NCI-H2107 (cell line): ENCODE results near the gene HPN.

Experiments
- DNase-seq: peaks from one replicate; lab custom pipeline; 2025; lab: John Stamatoyannopoulos, UW

The HPN gene

GRCh38 chr19:35062942-35063341 is 21.4 kb downstream of the HPN start:
- no peak for DNase-seq

GRCh38 chr19:35063940-35064818 is 22.7 kb downstream of the HPN start:
- DNase-seq: no peak

DNA sequence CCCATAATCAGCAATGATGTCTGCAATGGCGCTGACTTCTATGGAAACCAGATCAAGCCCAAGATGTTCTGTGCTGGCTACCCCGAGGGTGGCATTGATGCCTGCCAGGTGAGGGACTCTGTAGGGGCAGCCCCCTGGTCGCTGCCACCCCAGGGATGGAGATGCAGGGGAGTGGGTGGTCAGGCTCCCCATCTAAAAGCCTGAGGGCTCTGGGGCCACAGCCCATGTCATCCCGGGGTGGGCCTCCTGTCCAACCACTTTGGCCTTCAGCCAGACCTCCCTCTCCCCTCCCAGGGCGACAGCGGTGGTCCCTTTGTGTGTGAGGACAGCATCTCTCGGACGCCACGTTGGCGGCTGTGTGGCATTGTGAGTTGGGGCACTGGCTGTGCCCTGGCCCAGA is 24.1 kb downstream of the HPN start:
- DNase-seq: no peak

- no peak for DNase-seq
Observed at GRCh38 chr19:35066121-35066520, 24.6 kb downstream of the HPN start.

DNA sequence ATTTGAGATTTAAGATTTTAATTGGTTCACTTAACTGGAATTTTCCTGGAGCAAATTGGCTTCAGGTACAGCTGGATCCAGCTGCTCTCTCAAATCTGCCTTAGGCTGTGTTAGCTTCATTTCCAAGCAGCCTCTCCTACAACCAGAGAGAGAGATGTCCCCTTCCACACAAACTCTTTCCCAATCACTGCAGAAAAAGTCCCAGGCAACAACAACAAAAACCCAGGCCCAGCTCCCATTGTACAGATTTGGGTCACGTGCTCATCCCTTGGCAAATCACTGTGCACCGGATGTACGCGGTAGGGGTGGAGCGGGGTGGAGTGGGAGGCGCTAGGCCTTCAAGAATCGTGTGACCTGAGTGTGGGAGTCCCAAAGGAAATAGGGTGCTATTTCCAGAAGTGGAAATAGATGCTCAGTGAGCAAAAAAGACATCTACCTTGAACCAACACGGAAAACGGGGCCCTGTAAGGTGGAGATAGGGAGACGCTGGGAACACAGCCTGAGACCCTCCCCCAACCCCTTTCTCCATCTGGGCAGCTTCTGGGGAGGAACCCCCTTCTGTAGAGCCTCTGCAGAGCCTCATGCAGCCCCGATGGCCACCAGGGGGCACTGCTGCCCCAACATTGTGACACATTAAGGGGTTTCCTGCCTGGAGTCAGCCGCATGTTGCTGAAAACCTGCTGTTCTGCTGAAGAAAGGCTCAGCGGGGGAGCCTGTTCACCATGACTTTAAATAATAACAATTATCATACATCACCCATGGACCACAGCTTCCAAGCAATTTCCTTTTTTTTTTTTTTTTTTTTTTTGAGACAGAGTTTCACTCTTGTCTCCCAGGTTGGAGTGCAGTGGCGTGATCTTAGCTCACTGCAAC is 25.4 kb downstream of the HPN start:
- peak; percentile 69 for DNase-seq

GRCh38 chr19:35068941-35069634 is 27.6 kb downstream of the HPN start:
- DNase-seq: no peak

- no peak for DNase-seq
Observed at GRCh38 chr19:35069696-35070095, 28.2 kb downstream of the HPN start.

GRCh38 chr19:35070471-35070870 is 28.9 kb downstream of the HPN start:
- no peak for DNase-seq

DNA sequence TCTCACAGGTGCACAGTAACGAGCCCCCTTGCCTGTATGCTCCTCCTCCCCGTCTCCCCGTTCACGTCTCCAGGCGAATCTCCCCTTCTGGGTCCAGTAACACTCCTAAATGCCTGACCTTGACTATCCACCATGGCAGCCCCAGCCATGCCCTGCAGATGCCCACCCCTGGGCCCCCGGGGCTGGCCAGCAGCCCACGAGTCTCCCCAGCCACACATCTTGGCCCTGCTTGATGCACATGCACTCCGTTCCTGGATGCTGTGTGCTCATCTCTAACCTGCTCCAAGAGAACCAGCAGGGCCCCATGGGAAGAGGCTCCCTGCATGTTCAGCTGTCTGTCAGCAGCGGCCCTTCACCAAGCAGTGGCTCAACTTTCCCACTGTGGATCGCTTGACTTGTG is 32.0 kb downstream of the HPN start:
- no peak for DNase-seq

DNA sequence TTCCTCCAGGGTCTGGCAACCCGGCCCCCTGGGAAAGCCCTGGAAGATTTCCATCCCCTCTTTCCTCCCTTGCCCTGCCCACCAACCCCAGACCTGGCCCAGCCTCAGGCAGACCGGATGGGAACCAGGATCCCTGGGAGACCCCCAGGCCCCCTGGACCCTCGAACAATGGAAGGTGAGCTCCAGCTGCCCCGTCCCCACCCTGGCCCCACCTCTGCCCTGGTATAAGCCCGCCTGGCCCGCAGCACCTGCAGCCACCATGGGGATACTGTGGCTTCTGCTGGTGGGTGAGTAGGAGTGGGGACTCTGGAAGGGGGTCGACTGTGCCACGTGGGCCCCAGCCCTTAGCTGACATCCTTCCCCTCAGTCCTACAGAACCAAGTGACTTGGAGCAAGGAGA is 32.4 kb downstream of the HPN start:
- DNase-seq: no peak

GRCh38 chr19:35074426-35075201 is 33.1 kb downstream of the HPN start:
- DNase-seq: no peak

GRCh38 chr19:35075202-35076025 is 33.9 kb downstream of the HPN start:
- no peak for DNase-seq

DNA sequence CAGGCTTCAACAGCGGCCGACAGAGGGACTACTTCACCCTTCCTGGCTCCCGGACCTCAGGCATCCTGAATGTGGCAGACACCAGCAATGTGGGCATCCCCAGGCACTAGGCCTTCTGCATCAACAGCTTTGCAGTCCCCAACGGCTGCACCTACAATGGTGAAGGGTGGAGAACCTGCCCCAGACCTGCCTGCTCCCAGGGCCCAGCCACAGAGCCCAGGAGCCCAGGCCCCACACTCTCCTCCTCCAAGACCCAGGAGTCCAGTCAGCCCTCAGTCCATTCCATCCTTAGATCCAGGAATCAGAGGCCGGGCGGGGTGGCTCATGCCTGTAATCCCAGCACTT is 34.5 kb downstream of the HPN start:
- DNase-seq: no peak

GRCh38 chr19:35076657-35077056 is 35.1 kb downstream of the HPN start:
- DNase-seq: no peak

DNA sequence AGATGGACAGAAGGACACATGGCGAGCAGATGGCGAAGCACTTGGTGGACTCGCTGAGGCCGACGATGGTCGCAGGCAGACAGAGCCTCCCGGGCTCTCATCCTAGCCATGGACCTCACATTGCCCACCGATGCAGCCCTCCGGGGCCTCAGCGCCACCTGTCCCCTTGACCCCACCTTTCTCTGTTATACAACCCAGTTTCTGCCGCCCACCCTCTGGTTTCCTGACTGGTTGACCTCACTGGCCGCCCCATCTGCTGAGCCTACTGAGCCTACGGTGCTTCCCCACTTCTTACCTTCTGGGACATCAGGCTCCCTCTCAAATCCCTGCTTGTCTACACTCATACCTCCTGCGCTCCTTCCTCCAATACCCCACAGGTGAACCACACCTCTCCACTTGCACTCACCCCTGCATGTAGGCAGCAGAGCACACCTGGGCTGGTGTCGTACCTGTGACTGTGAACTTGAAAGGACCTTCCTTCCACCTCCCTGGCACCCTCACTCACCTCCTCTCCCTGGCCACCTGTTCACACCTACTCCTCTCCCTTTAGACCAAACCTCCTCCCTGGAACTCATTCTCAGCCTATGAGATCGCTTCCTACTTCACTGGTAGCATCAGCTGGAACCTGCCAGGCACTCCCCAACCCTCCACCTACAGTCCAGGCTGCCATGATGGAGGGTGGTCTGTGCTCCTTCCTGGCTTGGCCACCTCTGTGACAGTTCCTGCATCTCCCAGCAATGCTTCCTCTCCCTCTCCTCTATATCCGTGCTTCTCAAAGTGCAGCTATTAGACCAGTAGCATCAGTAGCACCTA is 36.1 kb downstream of the HPN start:
- no peak for DNase-seq

DNA sequence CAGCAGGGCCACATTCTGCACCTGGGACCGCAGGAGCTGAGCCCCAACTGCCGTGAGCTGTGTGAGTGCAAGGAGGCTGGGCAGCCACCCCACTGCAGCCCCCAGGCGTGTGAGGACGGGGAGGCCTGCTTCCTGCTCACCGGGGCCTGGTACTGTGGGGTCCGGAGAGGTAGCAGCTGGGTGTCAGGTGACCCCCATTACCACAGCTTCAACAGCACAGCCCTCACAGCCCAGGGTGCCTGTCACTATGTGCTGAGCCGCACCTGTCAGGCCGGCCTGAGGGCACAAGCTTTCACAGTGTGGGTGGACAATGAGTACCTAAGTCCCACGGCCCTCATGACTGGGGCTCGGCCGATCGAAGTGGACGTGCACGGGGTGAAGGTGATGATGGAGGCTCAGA is 38.3 kb downstream of the HPN start:
- no peak for DNase-seq

DNA sequence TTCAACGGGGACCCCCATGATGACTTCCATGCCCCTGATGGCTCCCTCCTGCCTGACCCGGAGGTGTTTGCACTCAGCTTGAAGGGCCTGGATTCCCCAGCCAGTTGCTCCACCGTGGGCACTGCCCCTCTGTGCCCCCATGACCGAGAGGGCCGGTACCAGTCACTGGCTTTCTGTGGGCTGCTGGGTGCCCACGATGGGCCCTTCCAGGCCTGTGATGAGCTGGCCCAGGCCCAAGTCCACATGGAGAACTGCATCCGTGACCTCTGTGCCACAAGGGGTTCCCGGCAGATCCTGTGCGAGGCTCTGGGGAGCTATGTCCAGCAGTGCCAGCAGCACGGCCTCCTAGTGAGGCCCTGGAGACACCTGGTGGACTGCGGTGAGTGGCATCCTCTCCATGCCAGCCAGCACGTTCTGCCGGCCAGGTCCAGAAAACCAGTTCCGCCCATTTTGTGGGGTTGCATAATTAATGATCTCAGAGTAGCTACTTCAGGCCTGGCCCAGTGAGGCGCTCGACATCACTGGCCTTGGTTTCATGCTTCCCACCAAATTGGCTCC is 39.2 kb downstream of the HPN start:
- no peak for DNase-seq

GRCh38 chr19:35081201-35081600 is 39.7 kb downstream of the HPN start:
- no peak for DNase-seq

DNA sequence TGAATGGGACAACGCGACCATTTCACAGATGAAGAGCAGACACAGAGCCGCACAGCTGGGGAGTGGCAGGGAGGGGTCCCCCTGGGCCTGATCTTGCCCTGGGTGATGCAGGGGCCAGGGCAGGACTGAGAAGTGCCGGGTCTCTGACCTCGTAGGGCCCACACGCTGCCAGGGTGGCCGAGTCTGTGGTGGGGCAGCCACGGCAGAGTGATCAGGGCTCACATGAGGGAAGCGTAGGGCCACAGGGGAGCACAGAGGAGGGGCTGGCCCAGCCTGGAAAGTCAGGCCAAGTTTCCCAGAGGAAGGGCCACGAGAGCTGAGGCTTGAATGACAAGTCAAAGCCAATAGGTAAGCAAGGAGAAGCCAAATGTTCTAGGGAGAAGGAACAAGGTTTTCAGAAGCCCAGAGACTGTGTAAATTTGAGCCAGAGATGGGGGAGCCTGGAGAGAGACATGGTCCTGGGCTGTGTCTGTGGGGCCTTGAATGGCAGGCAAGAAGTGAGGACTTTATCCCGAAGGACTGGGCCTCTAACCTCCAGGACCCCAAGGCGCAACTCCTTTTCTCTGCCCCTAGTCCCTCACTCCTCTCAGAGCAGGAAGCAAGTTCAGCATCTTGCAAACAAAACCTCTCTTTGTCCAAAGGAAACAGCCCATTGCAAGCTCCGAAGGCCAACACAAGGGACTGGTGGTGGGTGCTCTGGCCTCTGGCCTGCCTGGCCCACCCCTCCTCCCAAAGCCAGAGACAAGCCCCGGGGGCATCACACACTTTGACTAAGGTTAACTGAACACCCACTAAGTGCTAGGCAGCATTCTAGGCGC is 42.4 kb downstream of the HPN start:
- no peak for DNase-seq
